WI38 (cell line): ENCODE data around the gene EPB41L4A.

Experiments used
- H3K4me3 ChIP-seq: 2 replicates; pipeline ENCODE4 v1.5.1; 2011; ENCODE audit warnings: low read depth, mild to moderate bottlenecking, control low read depth, low read length
- CTCF ChIP-seq: IDR thresholded peaks from 2 replicates; pipeline ENCODE4 v1.5.1; 2012; ENCODE audit warnings: low read depth, mild to moderate bottlenecking, control low read depth, low read length

Gene EPB41L4A

GRCh38 chr5:112196584-112196983 is 222.5 kb downstream of the EPB41L4A start:
- H3K4me3 ChIP-seq, result no peak overlapping the region
- no peak for TF ChIP-seq CTCF

GRCh38 chr5:112195924-112196323 is 223.2 kb downstream of the EPB41L4A start:
- no peak for TF ChIP-seq CTCF
- no peak overlapping the region for H3K4me3 ChIP-seq

GRCh38 chr5:112192866-112193265 is 226.2 kb downstream of the EPB41L4A start:
- TF ChIP-seq CTCF, result no peak

GRCh38 chr5:112192072-112192471 is 227.0 kb downstream of the EPB41L4A start:
- no peak overlapping the region for H3K4me3 ChIP-seq
- no peak for TF ChIP-seq CTCF

More at GRCh38 chr5:112192866-112193265, 226.2 kb downstream of the EPB41L4A start:
- no peak overlapping the region for H3K4me3 ChIP-seq

GRCh38 chr5:112189391-112189790 is 229.7 kb downstream of the EPB41L4A start:
- no peak overlapping the region for H3K4me3 ChIP-seq
- TF ChIP-seq CTCF, result no peak

GRCh38 chr5:112186401-112186990 is 232.6 kb downstream of the EPB41L4A start:
- H3K4me3 ChIP-seq, result no peak overlapping the region
- TF ChIP-seq CTCF, result peak; percentile 31; the same call in 1 of the 2 replicates

GRCh38 chr5:112183874-112184273 is 235.2 kb downstream of the EPB41L4A start:
- TF ChIP-seq CTCF, result no peak
- no peak overlapping the region for H3K4me3 ChIP-seq
